ENCODE data around the gene INF2.

The INF2 gene

GRCh38 chr14:104675447-104675846 lies 14.0 kb upstream of the INF2 start:
- DNase-seq = no peak

GRCh38 chr14:104676130-104676693 lies 13.2 kb upstream of the INF2 start:
- DNase-seq = no peak

- no peak for DNase-seq
Measured at GRCh38 chr14:104676694-104677511, 12.5 kb upstream of the INF2 start.

GRCh38 chr14:104677512-104678332 lies 11.7 kb upstream of the INF2 start:
- peak in 40 of 56 donors; percentile 35 to 93 (median 69) for DNase-seq

GRCh38 chr14:104678346-104678745 lies 11.1 kb upstream of the INF2 start:
- peak in 3 of 56 donors; percentile 41 to 66 (median 65) for DNase-seq

- DNase-seq = peak in 34 of 56 donors; percentile 32 to 88 (median 62)
Measured at GRCh38 chr14:104678901-104679705, 10.3 kb upstream of the INF2 start.

GRCh38 chr14:104680056-104680805 lies 9.2 kb upstream of the INF2 start:
- peak in 20 of 56 donors; percentile 56 to 82 (median 70) for DNase-seq

GRCh38 chr14:104680806-104681688 lies 8.4 kb upstream of the INF2 start:
- peak in 52 of 56 donors; percentile 41 to 93 (median 76) for DNase-seq

- DNase-seq = peak in 42 of 56 donors; percentile 34 to 85 (median 73)
Measured at GRCh38 chr14:104681689-104682074, 7.7 kb upstream of the INF2 start.

- DNase-seq = no peak
Measured at GRCh38 chr14:104682107-104682593, 7.3 kb upstream of the INF2 start.

- DNase-seq = no peak
Measured at GRCh38 chr14:104683653-104684448, 5.6 kb upstream of the INF2 start.

- DNase-seq = no peak
Measured at GRCh38 chr14:104684449-104684821, 5.0 kb upstream of the INF2 start.

GRCh38 chr14:104685216-104685997 lies 4.0 kb upstream of the INF2 start:
- no peak for DNase-seq

- no peak for DNase-seq
Measured at GRCh38 chr14:104685998-104686610, 3.3 kb upstream of the INF2 start.

- DNase-seq = peak in 8 of 56 donors; percentile 16 to 54 (median 34)
Measured at GRCh38 chr14:104686624-104687517, 2.5 kb upstream of the INF2 start.
